Stimulated activated CD4-positive, alpha-beta T cell treated with anti-CD3 and anti-CD28 coated beads, TNF-alpha, amount 100 ng/mL, for 48 hours (primary cell): ENCODE measurements around the gene PNPLA7.
A peak's percentile ranks its signal among the peaks of the same experiment; 100 is the strongest.
"Not testable (repeated sequence)": the region's sequence is repeated elsewhere in the genome, so short reads cannot be mapped to it uniquely, and the experiment has no call there.

ENCODE experiments used
- DNase-seq, 3 donors: peaks; one replicate each; pipeline ENCODE4 v3.0.0-alpha.2; 2020; ENCODE audit warnings: low read depth in 3 of 3

PNPLA7 gene

DNA sequence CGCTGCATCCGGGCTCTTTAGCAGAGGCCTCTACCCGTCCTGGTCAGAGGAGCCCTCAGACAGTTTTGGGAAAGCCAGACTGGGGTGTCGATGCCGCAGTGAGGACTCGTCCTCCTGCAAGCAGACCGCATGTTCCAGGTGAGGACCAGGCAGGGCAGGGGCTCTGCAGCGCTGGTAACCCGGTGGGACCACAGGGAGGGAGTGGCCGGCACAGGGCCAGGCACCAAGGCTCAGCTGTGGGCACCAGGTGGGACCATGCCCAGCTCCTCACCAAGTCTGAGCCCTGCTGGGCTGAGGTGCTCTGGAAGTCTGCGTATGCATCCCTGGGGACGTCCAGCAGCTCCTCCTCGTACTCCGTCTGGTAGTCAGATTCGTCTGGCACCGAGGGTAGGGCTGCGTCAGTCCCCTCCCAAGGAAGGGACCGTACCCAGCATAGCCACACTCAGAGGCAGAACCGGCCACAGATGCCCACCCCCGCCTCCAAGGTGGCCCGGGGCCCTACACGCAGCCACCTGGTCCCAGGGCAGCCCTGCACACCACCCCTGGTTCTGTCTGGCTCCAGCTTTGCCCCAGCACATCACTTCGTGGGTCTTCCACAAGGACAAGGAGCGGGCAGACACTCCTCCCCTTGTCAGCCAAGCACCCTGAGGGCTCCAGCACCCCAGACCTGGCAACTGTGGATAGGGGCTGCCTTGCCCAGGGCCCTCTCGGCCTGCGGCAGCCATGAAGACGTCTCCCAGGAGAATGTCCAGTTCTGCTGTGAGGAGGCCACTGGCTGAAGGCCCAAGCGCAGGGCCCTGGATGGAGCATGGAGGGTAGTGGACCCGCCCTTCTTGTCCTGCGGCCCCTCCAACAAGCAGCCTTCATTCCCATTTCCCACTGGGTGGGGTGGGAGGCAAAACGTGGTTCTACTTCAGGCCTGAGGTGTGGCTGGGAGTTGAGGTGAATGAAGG lies 89.6 kb downstream of the PNPLA7 start:
- no peak for DNase-seq

DNA sequence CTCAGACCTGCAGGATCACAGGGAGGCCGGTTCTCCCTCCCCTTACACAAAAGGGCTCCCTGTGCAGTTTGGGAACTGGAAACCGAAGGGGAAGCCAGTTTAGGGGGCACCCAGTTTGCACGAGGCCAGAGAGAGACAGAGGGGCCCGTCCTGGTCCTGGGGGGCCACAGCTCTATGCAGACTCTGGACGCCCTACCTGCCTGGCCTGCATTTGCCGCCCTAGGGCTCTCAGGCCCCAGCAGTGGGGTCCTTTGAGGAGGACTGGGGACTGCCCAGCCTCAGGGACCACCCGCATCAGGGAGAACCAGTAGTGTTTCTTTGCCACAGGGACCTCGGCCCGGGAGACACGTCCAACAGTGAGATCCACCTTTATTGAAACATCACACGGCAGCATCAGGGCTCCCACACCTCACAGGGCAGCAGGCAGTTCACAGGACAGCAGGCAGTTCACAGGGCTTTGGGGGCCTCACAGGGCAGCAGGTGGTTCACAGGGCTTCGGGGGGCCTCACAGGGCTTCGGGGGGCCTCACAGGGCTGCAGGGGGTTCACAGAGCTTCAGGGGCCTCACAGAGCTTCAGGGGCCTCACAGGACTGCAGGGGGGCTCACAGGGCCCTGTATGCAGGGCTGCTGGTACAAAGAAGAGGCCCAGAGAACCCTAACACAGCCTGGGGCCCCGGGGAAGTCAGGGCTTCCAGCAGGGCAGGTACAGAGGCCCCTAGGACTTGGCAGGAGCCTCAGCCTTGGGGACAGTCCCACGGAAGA lies 90.4 kb downstream of the PNPLA7 start:
- DNase-seq: no peak

DNA sequence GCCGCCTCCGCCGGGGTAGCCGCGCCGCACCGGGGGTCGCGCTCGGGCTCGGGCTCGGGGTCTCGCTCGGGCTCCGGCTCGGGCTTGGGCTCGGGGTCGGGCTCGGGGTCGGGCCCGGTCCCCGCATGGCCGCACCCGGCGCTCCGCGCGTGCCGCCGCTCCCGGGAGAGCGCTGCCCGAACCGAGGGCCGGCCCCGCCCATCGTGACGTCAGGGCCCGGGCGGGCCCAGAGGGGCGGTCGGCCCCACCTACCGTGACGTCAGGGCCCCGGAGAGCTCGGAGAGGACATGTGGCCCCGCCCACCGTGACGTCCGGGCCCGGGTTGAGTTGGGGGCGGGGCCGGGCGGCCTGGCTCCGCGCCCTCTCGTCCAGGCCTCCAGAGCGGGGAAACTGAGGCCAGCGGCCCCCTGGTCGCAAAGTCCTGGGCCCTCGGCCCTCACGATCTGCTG lies 91.0 kb downstream of the PNPLA7 start, which contains the start of gene NSMF:
Gene NSMF, minus strand, starts transcription at position 183 of the 449 bp plus-strand sequence. CDS start 232 bp downstream, outside the sequence.
- DNase-seq: peak; percentile 86 to 98 (median 95)

DNA sequence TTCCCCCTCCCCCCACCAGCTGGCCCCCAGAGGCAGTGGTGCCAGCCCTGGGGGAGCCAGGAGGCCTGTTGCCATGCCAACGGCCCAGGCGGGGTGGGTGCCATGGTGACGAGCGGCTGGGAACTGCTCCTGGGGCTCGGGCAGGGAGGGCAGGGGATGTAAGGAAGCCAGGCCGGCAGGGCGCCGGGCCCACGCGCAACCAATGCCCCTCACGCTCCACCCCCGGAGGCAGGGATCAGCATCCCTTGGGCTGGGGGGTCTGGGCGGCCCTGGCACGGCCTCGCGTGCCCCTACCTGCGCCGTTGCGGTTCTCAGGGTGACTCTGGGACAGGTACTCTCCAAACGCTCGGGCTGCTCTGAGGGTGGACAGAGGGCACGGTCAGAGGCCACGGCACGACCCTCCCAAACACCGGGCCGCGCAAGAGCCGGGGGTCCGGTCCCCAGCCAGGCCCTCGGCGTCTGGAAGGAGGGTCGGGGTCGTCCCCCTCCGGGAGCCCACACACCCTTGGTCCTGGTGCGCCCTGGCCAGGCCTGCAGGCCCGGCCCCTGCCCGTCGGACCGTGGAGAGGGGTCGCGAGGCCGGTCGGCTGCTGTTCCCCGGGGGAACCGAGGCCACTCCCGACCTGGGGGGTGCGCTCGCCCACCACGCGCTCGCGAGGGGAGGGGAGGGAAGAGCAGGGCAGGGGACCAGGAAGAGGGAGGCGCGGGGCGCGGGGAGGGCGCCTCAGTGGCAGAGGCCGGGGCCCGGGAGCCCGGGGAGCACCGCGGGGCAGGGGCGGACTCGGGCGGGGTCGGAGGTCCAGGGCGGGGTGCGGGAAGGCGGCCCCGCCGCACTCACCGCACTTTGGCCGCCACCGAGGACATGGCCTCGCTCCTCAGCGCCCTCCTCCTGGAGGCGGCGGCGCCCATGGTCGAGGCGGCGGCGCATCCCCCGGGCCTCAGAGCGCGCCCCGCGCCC lies 91.7 kb downstream of the PNPLA7 start:
- DNase-seq: no peak

DNA sequence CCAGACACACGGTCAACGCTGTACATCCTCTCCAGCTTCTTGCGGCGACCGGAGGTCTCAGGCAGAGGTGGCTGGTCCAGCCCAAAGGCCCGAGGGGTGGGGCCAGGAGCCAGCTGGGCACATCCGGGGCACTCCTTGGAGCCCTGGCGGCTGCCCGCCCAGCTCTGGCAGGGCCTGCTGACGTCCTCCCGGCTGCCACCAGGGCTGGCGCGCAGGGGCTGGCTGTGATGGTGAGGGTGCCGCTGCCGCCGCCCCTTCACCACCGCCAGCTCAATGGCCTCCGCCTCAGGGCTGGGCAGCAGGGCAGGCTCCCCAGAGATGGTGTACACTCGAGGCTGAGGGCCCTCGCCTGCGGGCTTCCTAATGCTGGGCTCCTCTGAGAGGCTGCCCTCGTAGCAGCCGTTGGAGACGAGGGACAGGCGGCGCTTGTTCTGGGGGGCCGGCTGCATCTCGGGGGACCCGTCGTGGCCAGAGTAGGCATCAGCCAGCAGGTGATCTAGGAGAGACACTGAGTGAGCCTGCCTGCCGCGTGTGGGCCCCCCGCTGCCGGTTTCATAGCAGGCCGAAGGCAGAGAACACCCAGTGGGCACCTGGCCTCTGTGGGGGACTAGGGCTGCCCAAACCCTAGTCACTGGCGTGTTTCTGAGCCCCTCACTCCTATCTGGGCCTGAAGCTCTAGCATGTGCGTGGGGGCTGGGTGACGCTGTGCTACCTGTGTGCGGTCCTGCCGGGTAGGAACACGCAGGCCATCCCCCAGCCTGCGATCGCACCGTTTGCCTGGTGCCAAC lies 92.6 kb downstream of the PNPLA7 start:
- DNase-seq: no peak

DNA sequence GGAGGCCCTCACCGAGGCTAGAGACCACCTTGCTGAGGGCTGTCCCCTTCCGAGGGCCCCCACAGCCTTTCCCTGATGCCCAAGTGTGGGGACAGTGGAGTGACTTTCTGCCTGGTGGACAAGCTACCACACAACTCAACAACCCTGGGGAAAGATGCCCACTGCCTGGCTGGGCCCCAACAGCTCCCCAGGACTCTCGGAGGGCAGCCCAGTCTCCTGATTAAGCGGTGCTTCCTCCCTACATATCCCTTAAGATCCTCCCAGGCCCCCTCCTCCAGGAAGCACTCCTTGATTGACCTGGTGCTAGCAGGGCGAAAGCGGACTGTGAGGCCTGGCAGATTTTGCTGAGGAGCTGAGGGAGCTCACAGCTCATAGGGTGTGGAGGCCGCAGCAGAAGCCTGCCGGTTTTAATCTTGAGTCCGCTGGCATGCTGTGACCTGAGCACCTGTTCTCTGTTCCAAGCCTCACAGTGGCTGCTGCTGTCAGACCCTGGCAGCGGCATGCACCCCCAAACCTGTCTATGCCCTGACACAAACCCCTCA lies 93.3 kb downstream of the PNPLA7 start:
- DNase-seq: no peak

DNA sequence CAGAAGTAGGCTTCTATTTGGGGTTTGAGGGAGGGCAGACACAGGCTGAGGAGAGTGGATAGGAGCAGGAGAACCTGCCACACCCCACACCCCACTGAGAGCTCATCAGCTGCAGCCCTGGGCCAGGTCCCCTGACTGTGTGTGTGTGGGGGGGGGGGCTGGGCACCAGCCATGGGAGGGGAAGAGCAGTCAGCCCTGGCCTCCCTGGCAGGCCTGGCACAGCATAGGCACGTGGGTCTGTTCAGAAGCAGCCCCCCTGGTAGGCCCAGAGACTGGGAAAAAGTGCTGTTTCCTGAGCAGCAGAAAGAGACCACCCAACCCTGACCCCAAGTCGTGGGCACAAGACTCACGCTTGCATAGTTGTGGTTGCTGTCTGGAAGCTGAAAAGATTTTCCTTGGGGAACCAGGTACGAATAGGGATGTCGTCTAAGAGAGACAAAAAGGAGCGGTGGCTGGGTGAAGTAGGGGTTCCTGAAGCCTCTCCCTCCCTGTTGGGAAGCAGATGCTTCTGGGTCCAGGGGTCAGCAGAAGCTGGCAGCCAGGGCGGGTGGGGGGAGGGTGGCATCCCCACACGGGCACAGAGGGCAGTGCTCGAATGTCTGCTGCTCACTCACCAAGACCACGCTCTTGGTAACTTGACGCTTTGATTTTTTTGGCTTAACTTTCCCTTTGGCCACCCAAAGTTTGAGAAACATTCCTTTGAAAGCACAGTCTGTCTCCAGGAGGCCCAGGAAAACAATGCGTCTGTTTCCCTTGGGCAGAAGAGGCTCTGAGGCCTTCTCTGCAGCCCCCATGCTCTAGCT lies 93.9 kb downstream of the PNPLA7 start:
- no peak for DNase-seq

DNA sequence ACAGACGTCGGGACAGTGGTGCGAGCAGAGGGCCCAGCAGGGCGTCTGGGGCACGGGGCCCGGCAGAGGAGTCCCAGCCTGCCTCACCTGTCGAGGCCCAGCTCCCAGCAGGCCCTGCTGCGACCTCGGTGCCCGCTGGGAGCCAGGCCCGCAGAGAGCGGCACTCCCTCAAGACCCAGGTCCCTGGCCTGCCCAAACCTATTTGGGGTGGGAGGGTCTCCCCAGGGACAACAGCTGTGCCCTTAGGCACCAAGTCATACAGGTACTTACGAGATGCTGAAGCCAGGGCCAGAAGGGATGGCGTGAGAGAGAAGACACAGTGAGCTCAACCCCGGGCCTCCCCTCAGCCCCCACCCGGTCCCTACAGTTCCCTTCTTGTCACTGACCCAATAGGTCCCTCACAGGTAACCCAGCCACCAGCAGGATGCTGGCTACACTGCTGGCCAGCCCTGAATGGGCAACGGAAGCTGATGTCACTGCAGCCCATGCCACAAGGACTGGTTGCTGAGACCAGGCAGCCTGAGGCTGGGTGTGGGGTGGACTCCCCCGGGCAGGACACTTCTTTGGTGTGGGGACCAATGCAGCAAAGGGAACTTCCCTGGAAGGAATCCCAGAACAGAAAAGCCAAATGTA lies 94.7 kb downstream of the PNPLA7 start:
- no peak for DNase-seq

DNA sequence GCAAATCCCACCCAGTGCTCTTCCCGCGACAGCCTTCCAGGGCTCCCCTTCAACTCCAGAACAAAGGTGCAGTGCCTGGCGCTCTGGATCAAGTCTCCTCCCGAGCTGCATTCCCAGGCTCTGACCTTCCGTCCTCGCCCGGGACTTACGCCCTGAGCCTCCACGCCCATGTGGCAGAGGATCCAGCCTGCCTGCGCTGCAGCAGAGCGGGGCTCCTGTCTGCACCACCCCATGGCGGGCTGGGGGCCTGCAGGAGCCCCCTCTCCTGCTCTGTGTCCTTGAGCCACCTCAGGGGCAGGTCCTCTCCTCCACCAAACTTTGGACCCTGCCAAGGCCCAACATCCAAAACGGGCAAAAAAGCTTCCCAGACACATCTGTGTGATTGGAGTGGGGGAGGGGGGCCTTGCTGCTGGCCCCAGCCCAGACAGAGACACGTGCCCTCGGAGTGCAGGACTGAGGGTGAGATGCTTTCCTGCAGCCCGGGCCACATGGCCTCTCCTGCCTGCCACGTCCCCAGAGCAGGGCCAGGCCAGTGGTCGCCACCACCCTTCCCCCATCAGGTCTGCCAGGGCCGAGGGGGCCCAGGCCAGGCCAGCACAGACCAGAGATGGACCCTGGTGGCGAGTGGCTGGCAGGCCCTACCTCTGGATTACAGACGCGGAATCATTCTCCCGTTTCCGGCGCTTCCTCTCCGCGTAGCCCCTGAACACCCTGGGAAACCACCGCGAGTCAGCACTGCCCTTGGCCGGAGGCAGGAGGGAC lies 95.4 kb downstream of the PNPLA7 start:
- DNase-seq: no peak

DNA sequence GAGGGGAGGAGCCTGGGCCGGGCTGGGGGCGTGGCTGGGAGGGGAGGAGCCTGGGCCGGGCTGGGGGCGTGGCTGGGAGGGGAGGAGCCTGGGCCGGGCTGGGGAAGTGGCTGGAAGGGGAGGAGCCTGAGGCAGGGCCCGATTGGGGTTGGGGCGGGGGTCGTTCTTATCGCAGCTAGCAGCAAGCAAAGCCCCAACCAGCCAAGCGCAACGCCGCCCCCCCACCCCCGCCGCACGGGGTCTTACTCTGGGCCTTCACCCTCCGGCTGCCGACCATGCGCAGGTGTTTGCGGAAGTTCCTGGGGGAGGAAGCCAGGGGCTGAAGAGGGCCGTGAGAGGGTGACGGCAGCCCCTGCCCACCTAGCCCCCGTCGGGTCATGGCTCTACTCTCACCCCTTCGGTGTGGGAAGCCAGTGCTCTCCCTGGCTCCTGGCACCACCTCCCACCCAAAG lies 96.0 kb downstream of the PNPLA7 start:
- peak in 2 of 3 donors; percentile 29 to 61 for DNase-seq

DNA sequence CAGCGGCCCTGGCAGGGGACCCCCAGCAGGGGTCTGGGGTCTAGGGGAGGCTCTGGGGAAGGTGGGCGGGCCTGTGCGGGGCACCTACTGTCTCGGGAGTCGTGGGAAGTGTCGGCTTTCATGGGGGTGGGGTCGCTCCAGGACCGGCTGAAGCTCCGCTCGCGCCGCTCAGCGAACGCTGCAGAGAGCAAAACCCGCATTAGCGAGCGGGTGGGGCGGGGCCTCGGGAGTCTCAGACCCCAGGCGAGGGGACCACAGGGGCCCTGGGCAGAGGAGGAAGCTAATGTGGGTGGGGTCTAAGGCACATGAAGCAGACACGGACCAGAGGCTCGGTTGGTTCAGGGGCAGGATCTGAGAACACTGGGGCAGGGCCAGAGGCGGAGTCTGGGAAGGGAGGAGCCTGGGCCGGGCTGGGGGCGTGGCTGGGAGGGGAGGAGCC lies 96.5 kb downstream of the PNPLA7 start:
- DNase-seq: peak in 2 of 3 donors; percentile 47 to 59

DNA sequence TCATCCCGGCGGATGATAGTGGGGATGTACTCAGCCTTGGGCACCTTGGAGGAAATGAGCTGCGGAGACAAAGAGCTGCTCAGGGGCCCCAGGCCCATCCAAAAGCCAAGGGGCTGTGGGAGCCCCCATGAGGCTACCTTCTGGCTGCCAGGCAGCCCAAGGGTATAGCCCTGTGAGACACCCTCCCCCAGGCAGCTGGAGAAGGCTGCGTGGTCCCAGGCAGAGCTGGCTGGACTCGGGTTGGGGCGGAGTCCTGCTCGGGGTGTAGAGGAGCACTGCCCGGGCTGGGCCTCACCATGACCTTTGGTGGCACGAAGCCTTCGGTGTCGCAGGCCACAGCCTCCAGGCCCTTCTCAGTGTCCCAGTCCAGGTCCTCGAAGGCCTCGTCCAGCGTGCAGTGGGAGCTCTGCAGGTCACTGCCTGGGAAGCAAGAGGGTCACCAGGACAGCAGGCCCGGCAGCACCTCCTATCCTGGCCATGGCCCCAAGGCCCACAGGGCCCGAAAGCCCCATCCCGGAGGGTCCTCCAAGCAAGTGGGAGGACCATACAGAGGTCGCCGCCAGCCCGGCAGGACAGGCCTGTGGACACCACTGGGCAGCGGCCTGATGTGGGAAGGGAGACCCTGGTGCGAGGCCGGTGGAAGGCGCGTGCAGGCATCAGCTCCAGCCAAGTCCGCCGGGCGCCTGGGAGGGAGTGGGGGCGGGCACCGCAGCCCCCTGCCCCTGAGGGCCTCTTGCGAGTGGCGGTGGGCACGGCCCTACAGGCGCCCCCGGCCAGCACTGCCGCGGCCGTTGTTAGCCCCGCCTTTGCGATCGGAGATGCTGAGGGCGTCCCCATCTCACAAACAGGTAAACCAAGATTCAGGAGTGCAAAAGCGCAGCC lies 97.2 kb downstream of the PNPLA7 start:
- no peak for DNase-seq

DNA sequence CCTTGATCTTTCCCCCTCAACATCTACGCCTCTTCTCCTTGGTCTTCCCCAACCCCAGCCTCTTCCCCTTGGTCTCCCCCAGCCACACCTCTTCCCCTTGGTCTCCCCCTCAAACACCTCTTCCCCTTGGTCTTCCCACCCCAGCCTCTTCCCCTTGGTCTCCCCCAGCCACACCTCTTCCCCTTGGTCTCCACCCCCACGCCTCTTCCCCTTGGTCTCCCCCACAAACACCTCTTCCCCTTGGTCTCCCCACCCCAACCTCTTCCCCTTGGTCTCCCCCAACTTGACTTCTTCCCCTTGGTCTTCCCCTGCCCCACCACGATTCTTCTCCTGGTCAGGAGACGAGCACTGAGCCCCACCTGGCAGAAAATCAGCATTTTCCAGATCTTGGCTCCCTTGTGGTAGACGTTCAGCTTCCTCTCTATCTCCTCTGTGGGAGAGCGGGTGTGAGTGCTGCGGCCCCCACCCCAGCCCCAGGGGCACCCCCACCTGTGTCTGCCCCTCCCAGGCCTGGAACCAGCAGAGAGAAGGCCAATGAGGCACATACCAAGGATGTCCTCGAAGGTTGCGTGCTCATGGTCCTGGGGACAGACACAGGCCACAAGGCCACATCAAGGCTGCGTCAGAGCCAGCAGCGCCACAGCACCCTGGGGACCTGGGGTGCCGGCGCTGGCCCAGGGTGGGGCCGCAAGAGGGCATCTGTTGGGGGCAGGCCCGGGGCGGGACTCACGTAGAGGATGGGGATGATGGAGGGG lies 98.0 kb downstream of the PNPLA7 start:
- DNase-seq: no peak

DNA sequence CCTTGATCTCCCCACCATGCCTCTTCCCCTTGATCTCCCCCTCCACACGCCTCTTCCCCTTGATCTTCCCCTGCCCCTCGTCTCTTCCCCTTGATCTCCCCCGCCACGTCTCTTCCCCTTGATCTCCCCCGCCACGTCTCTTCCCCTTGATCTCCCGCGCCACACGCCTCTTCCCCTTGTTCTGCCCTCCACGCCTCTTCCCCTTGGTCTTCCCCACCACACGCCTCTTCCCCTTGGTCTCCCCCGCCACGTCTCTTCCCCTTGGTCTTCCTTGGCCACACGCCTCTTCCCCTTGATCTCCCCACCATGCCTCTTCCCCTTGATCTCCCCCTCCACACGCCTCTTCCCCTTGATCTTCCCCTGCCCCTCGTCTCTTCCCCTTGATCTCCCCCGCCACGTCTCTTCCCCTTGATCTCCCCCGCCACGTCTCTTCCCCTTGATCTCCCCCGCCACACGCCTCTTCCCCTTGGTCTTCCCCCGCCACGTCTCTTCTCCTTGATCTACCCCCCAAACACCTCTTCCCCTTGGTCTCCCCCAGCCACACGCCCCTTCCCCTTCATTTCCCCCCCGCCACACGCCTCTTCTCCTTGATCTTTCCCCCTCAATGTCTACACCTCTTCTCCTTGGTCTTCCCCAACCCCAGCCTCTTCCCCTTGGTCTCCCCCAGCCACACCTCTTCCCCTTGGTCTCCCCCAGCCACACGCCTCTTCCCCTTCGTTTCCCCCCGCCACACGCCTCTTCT lies 98.8 kb downstream of the PNPLA7 start:
- not testable (repeated sequence) for DNase-seq

DNA sequence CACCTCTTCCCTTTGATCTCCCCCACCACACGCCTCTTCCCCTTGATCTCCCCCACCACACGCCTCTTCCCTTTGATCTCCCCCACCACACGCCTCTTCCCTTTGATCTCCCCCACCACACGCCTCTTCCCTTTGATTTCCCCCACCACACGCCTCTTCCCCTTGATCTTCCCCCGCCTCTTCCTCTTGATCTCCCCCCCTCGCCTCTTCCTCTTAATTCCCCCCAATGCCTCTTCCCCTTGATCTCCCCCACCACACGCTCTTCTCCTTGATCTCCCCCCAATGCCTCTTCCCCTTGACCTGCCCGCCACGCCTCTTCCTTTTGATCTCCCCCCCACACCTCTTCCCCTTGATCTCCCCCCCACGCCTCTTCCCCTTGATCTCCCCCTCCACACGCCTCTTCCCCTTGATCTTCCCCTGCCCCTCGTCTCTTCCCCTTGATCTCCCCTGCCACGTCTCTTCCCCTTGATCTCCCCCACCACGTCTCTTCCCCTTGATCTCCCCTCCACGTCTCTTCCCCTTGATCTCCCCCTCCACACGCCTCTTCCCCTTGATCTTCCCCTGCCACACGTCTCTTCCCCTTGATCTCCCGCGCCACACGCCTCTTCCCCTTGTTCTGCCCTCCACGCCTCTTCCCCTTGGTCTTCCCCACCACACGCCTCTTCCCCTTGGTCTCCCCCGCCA lies 99.5 kb downstream of the PNPLA7 start:
- not testable (repeated sequence) for DNase-seq
